GM12801 (cell line): ENCODE data around the gene PTPRG.

Experiments used
- CTCF ChIP-seq: IDR thresholded peaks from one replicate; pipeline ENCODE4 v1.5.1; 2011; ENCODE audit warnings: control low read depth; ENCODE audit not compliant: insufficient read length; ENCODE audit errors: extremely low read depth

PTPRG gene

GRCh38 chr3:61758839-61759238, 197.5 kb downstream of the PTPRG start:
- TF ChIP-seq CTCF = no peak

GRCh38 chr3:61761694-61762430, 200.5 kb downstream of the PTPRG start:
- no peak for TF ChIP-seq CTCF

GRCh38 chr3:61765157-61765876, 203.9 kb downstream of the PTPRG start:
- TF ChIP-seq CTCF = no peak

- no peak for TF ChIP-seq CTCF
Measured at GRCh38 chr3:61768284-61769037, 207.1 kb downstream of the PTPRG start.

GRCh38 chr3:61769266-61769990, 208.1 kb downstream of the PTPRG start:
- TF ChIP-seq CTCF = no peak

GRCh38 chr3:61771976-61772375, 210.6 kb downstream of the PTPRG start:
- no peak for TF ChIP-seq CTCF

GRCh38 chr3:61772456-61772855, 211.1 kb downstream of the PTPRG start:
- no peak for TF ChIP-seq CTCF
